ENCODE measurements around the gene TUT4.
A peak's percentile ranks its signal among the peaks of the same experiment; 100 is the strongest.

Gene TUT4

GRCh38 chr1:52402860-52403240, 150.0 kb downstream of the TUT4 start:
- Histone ChIP-seq H3K27me3 (ENCODE audit: control insufficient read depth, insufficient read depth, low read length) (no peaks in the 10 kb centered on the region), H3K4me2 (ENCODE audit: low read length) (peak overlapping the region; percentile 95), H3K9ac (ENCODE audit: low read depth, low read length) (peak overlapping the region; percentile 99), H3K4me1 (ENCODE audit: control insufficient read depth, insufficient read depth, low read length) (peaks cover 13% of the 10 kb centered on the region), H3K4me3 (ENCODE audit: low read length) (peak overlapping the region; percentile 97), H3K9me3 (replicated peaks; ENCODE audit: low read length) (no peaks in the 10 kb centered on the region), H3K36me3 (ENCODE audit: insufficient read depth, low read length) (peaks cover 20% of the 10 kb centered on the region)

- Histone ChIP-seq H3K36me3 (ENCODE audit: insufficient read depth, low read length) (peaks cover 19% of the 10 kb centered on the region), H3K4me2 (ENCODE audit: low read length) (no peak overlapping the region), H3K4me1 (ENCODE audit: control insufficient read depth, insufficient read depth, low read length) (peaks cover 8% of the 10 kb centered on the region), H3K9me3 (replicated peaks; ENCODE audit: low read length) (no peaks in the 10 kb centered on the region), H3K9ac (ENCODE audit: low read depth, low read length) (no peak overlapping the region), H3K4me3 (ENCODE audit: low read length) (no peak overlapping the region), H3K27me3 (ENCODE audit: control insufficient read depth, insufficient read depth, low read length) (no peaks in the 10 kb centered on the region)
Observed at GRCh38 chr1:52400131-52400530, 152.8 kb downstream of the TUT4 start.

GRCh38 chr1:52399629-52400028, 153.3 kb downstream of the TUT4 start:
- H3K4me1 ChIP-seq (ENCODE audit: control insufficient read depth, insufficient read depth, low read length), result peaks cover 8% of the 10 kb centered on the region
- no peak overlapping the region for H3K9ac ChIP-seq (ENCODE audit: low read depth, low read length)
- no peaks in the 10 kb centered on the region for H3K9me3 ChIP-seq (replicated peaks; ENCODE audit: low read length)
- H3K4me3 ChIP-seq (ENCODE audit: low read length), result no peak overlapping the region
- no peak overlapping the region for H3K4me2 ChIP-seq (ENCODE audit: low read length)
- H3K27me3 ChIP-seq (ENCODE audit: control insufficient read depth, insufficient read depth, low read length), result no peaks in the 10 kb centered on the region
- H3K36me3 ChIP-seq (ENCODE audit: insufficient read depth, low read length), result peaks cover 20% of the 10 kb centered on the region

GRCh38 chr1:52393174-52393573, 159.7 kb downstream of the TUT4 start:
- H3K9ac ChIP-seq (ENCODE audit: low read depth, low read length), result no peak overlapping the region
- H3K27me3 ChIP-seq (ENCODE audit: control insufficient read depth, insufficient read depth, low read length), result no peaks in the 10 kb centered on the region
- no peak overlapping the region for H3K4me3 ChIP-seq (ENCODE audit: low read length)
- H3K4me2 ChIP-seq (ENCODE audit: low read length), result no peak overlapping the region
- H3K4me1 ChIP-seq (ENCODE audit: control insufficient read depth, insufficient read depth, low read length), result no peaks in the 10 kb centered on the region
- no peaks in the 10 kb centered on the region for H3K9me3 ChIP-seq (replicated peaks; ENCODE audit: low read length)
- peaks cover 26% of the 10 kb centered on the region for H3K36me3 ChIP-seq (ENCODE audit: insufficient read depth, low read length)

GRCh38 chr1:52386458-52386857, 166.4 kb downstream of the TUT4 start:
- Histone ChIP-seq H3K4me2 (ENCODE audit: low read length) (no peak overlapping the region), H3K36me3 (ENCODE audit: insufficient read depth, low read length) (peaks cover 26% of the 10 kb centered on the region), H3K9me3 (replicated peaks; ENCODE audit: low read length) (no peaks in the 10 kb centered on the region), H3K9ac (ENCODE audit: low read depth, low read length) (no peak overlapping the region), H3K4me3 (ENCODE audit: low read length) (no peak overlapping the region), H3K4me1 (ENCODE audit: control insufficient read depth, insufficient read depth, low read length) (no peaks in the 10 kb centered on the region), H3K27me3 (ENCODE audit: control insufficient read depth, insufficient read depth, low read length) (no peaks in the 10 kb centered on the region)

GRCh38 chr1:52385376-52385775, 167.5 kb downstream of the TUT4 start:
- peaks cover 26% of the 10 kb centered on the region for H3K36me3 ChIP-seq (ENCODE audit: insufficient read depth, low read length)

More at GRCh38 chr1:52385376-52385775, 167.5 kb downstream of the TUT4 start:
- no peaks in the 10 kb centered on the region for H3K9me3 ChIP-seq (replicated peaks; ENCODE audit: low read length)
- H3K9ac ChIP-seq (ENCODE audit: low read depth, low read length), result no peak overlapping the region
- no peak overlapping the region for H3K4me2 ChIP-seq (ENCODE audit: low read length)
- no peak overlapping the region for H3K4me3 ChIP-seq (ENCODE audit: low read length)
- H3K27me3 ChIP-seq (ENCODE audit: control insufficient read depth, insufficient read depth, low read length), result no peaks in the 10 kb centered on the region
- no peaks in the 10 kb centered on the region for H3K4me1 ChIP-seq (ENCODE audit: control insufficient read depth, insufficient read depth, low read length)

Data from skeletal muscle satellite cell (primary cell).